ENCODE measurements around the gene PITPNM3.

DNA sequence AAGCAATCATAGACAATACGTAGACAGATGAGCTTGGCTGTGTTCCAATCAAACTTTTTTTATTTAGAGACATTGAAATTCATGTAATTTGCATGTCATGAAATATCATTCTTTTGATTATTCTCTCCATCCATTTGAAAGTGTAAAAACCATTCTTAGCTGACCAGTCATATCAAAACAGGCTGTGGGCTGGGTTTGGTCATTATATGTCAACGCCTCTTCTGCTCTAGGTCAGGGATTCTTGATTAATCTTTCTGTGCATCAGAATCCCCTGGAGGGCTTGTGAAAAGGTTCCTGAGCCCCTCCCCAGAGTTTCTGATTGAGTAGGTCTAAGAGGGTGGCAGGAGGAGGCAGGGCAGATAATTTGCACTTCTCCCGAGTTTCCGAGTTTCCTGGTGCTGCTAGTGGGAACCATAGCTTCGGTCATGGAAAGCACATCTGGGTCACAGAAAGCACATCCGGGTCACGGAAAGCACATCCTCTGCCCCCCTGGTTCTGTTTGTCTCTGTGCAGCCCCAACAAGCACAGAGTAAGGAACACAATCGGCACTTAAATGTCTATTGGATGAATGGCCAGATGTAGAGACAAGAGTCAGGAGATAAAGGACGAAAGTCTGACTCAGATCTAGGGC, 95.7 kb downstream of the PITPNM3 start:
- TF ChIP-seq, protein P1, sequence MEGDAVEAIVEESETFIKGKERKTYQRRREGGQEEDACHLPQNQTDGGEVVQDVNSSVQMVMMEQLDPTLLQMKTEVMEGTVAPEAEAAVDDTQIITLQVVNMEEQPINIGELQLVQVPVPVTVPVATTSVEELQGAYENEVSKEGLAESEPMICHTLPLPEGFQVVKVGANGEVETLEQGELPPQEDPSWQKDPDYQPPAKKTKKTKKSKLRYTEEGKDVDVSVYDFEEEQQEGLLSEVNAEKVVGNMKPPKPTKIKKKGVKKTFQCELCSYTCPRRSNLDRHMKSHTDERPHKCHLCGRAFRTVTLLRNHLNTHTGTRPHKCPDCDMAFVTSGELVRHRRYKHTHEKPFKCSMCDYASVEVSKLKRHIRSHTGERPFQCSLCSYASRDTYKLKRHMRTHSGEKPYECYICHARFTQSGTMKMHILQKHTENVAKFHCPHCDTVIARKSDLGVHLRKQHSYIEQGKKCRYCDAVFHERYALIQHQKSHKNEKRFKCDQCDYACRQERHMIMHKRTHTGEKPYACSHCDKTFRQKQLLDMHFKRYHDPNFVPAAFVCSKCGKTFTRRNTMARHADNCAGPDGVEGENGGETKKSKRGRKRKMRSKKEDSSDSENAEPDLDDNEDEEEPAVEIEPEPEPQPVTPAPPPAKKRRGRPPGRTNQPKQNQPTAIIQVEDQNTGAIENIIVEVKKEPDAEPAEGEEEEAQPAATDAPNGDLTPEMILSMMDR (IDR thresholded peaks at IDR 0.05), result no peak
- no peak for TF ChIP-seq POLR2A (IDR thresholded peaks at IDR 0.05)
